HepG2 (cell line): Measurements from ENCODE around the gene BTBD19. TPM values are rescaled to one million over a fixed set of nuclear protein-coding genes. Genes with fewer than 3 reads are reported as not detected.

Experiments
- CBFB ChIP-seq: sonication (generic); formaldehyde crosslinking; IDR thresholded peaks from 2 replicates; pipeline ENCODE4 v1.4.0; 2020; ENCODE audit warnings: missing genetic modification reagents
- DMAP1 ChIP-seq: IDR thresholded peaks from 2 replicates; pipeline ENCODE4 v1.6.1; 2016
- ESRRA ChIP-seq: sonication (generic); formaldehyde crosslinking; IDR thresholded peaks from 2 replicates; pipeline ENCODE4 v1.5.1; 2020; ENCODE audit warnings: mild to moderate bottlenecking, low read depth, missing genetic modification reagents
- FOSL2 ChIP-seq: sonication (generic); formaldehyde crosslinking; IDR thresholded peaks from 2 replicates; pipeline ENCODE4 v1.4.0; 2020; ENCODE audit warnings: missing genetic modification reagents
- GATAD2A ChIP-seq: IDR thresholded peaks from 2 replicates; pipeline ENCODE4 v1.6.1; 2016
- ISL2 ChIP-seq: sonication (generic); formaldehyde crosslinking; IDR thresholded peaks from 2 replicates; pipeline ENCODE4 v1.5.0; 2020; ENCODE audit warnings: missing genetic modification reagents
- KLF15 ChIP-seq: sonication (generic); formaldehyde crosslinking; IDR thresholded peaks from 2 replicates; pipeline ENCODE4 v1.8.1; 2023; ENCODE audit warnings: borderline replicate concordance, mild to moderate bottlenecking, inconsistent platforms, missing genetic modification reagents, mixed read lengths
- SATB2 ChIP-seq: sonication (generic); formaldehyde crosslinking; IDR thresholded peaks from 2 replicates; pipeline ENCODE4 v1.5.0; 2020; ENCODE audit warnings: missing genetic modification reagents
- TBP ChIP-seq: sonication (generic); formaldehyde crosslinking; IDR thresholded peaks from 2 replicates; pipeline ENCODE4 v1.5.0; 2020; ENCODE audit warnings: missing genetic modification reagents
- TBX3 ChIP-seq: fragments of 450-650 bp; IDR thresholded peaks from 2 replicates; pipeline ENCODE4 v1.6.1; 2017; ENCODE audit warnings: antibody characterized with exemption, mild to moderate bottlenecking, inconsistent platforms, borderline replicate concordance
- ZFP41 ChIP-seq: sonication (generic); formaldehyde crosslinking; IDR thresholded peaks from 2 replicates; pipeline ENCODE4 v1.4.0; 2020; ENCODE audit warnings: mild to moderate bottlenecking, missing genetic modification reagents, borderline replicate concordance
- ZNF12 ChIP-seq: sonication (generic); formaldehyde crosslinking; IDR thresholded peaks from 2 replicates; pipeline ENCODE4 v1.5.0; 2020; ENCODE audit warnings: missing genetic modification reagents
- ZNF839 ChIP-seq: sonication (generic); formaldehyde crosslinking; IDR thresholded peaks from 2 replicates; pipeline ENCODE4 v1.4.0; 2020; ENCODE audit warnings: missing genetic modification reagents, mild to moderate bottlenecking, borderline replicate concordance
- ZNF891 ChIP-seq: sonication (generic); formaldehyde crosslinking; IDR thresholded peaks from 2 replicates; pipeline ENCODE4 v1.5.0; 2020; ENCODE audit warnings: mild to moderate bottlenecking, missing genetic modification reagents
- ZSCAN21 ChIP-seq: sonication (generic); formaldehyde crosslinking; IDR thresholded peaks from 2 replicates; pipeline ENCODE4 v1.8.0; 2022; ENCODE audit warnings: mild to moderate bottlenecking, missing genetic modification reagents, moderate library complexity, borderline replicate concordance
- ZSCAN25 ChIP-seq: sonication (generic); formaldehyde crosslinking; IDR thresholded peaks from 2 replicates; pipeline ENCODE4 v1.8.0; 2022; ENCODE audit warnings: mild to moderate bottlenecking, missing genetic modification reagents
- polyA plus RNA-seq, 8 experiments: library from polyadenylated mRNA; depleted of rRNA in 3 of 8; stranded (reverse) in 7 of 8; unstranded in 1 of 8; fragments of >200 nt; fragmentation: Illumina TruSeq in 4 of 8; extraction: Trizol in 4 of 8; gene quantifications; 2 replicates each; pipeline versions ENCODE4 v1.2.1 to v1.2.3, GENCODE V29; 2011 to 2016; ENCODE audit warnings: low read depth in 4 of 8, missing spikeins in 1 of 8, mixed read lengths in 1 of 8; ENCODE audit not compliant: insufficient read depth in 1 of 8
- total RNA-seq, 5 experiments: library from RNA; depleted of rRNA; stranded (reverse); fragments of >200 nt; fragmentation: Illumina TruSeq; extraction: Trizol; gene quantifications; 2 replicates each; pipeline ENCODE4 v1.2.3, GENCODE V29; 2016; ENCODE audit warnings: low read depth in 1 of 5
- TF ChIP-seq, protein P1 (sequence below): IDR thresholded peaks from 2 replicates; pipeline ENCODE4 v1.6.1; 2018; ENCODE audit warnings: missing genetic modification reagents
- TF ChIP-seq, protein P2 (sequence below): sonication (generic); formaldehyde crosslinking; IDR thresholded peaks from 2 replicates; pipeline ENCODE4 v1.8.0; 2022; ENCODE audit warnings: mild to moderate bottlenecking, missing genetic modification reagents, moderate library complexity
- TF ChIP-seq, protein P3 (sequence below): sonication (generic); formaldehyde crosslinking; IDR thresholded peaks from 2 replicates; pipeline ENCODE4 v1.8.1; 2023; ENCODE audit warnings: missing genetic modification reagents, mild to moderate bottlenecking, borderline replicate concordance
- TF ChIP-seq, protein P4 (sequence below): sonication (generic); formaldehyde crosslinking; IDR thresholded peaks from 2 replicates; pipeline ENCODE4 v1.4.0; 2020; ENCODE audit warnings: mild to moderate bottlenecking, missing genetic modification reagents
- TF ChIP-seq, protein P5 (sequence below): sonication (generic); formaldehyde crosslinking; IDR thresholded peaks from 2 replicates; pipeline ENCODE4 v1.4.0; 2020; ENCODE audit warnings: mild to moderate bottlenecking, low read depth, missing genetic modification reagents

The BTBD19 gene
- total and polyA plus RNA-seq, 2 of the 13 experiments (the other 11 are each of a cell fraction or from before 2014, with no cell fraction given): 2.7 to 6.7 TPM

DNA sequence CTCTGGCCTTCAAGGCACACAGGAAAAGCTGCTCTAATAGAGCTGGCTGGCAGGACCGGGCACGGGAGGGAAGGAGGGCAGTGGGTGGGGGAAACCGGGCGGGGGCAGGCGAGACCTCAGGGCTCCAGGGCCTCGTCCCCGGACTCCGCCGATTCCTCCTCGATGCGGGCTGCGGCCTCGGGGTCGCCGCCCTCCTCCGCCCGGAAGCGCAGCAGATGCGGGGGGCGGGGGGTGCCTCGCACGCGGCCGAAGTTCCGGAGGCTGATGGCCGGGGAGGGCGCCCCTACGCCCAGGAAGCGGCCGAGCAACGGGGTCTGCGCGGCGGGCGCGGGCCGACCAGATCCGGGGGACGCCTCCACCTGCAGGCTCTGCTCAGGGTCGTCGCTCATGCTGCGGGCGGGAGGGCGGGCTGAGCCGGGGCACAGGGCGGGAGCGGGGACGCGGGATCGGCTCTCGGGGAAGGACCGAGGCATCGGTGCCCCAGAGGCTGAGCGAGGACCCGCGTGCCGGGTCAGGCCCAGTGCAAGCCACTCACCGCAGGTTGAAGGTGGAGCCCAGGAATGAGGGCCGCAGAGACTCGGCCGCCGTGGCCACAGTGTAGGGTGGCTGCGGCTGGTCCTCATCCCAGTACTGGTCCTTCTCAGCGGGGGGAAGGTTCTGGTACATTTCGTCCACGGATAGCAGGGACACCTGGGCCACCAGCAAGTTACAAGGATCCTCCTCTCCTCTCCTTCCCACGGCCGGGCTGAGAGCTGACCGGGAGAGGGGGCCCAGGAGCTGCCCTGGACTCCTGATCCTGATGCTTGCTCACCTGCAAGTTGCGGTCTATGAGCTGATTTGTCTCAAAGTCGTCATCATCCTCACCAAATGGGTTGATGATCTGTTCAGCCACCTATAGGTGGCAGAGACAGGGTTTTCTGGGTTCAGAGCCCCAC is 24.0 kb upstream of the BTBD19 start (continued):
- TF ChIP-seq, protein P1, sequence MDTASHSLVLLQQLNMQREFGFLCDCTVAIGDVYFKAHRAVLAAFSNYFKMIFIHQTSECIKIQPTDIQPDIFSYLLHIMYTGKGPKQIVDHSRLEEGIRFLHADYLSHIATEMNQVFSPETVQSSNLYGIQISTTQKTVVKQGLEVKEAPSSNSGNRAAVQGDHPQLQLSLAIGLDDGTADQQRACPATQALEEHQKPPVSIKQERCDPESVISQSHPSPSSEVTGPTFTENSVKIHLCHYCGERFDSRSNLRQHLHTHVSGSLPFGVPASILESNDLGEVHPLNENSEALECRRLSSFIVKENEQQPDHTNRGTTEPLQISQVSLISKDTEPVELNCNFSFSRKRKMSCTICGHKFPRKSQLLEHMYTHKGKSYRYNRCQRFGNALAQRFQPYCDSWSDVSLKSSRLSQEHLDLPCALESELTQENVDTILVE (CRISPR knock-in tag): peak; percentile 17; the same call in 1 of the 2 replicates
- 0 out of 2 replicates have a peak, but pooled peaks have one; percentile 11 for TF ChIP-seq ISL2 (CRISPR knock-in tag)
- no peak for TF ChIP-seq ZNF839 (CRISPR knock-in tag)
- TF ChIP-seq, protein P2, sequence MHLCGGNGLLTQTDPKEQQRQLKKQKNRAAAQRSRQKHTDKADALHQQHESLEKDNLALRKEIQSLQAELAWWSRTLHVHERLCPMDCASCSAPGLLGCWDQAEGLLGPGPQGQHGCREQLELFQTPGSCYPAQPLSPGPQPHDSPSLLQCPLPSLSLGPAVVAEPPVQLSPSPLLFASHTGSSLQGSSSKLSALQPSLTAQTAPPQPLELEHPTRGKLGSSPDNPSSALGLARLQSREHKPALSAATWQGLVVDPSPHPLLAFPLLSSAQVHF (CRISPR knock-in tag): 0 out of 2 replicates have a peak, but pooled peaks have one; percentile 48
- TF ChIP-seq ZFP41: no peak
- TF ChIP-seq, protein P3, sequence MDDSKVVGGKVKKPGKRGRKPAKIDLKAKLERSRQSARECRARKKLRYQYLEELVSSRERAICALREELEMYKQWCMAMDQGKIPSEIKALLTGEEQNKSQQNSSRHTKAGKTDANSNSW (CRISPR knock-in tag): 0 out of 2 replicates have a peak, but pooled peaks have one; percentile 74
- TF ChIP-seq, protein P4, sequence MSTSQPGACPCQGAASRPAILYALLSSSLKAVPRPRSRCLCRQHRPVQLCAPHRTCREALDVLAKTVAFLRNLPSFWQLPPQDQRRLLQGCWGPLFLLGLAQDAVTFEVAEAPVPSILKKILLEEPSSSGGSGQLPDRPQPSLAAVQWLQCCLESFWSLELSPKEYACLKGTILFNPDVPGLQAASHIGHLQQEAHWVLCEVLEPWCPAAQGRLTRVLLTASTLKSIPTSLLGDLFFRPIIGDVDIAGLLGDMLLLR (CRISPR knock-in tag): 0 out of 2 replicates have a peak, but pooled peaks have one; percentile 67
- peak; percentile 70; the same call in 1 of the 2 replicates for TF ChIP-seq ZSCAN21
- TF ChIP-seq TBP (CRISPR knock-in tag): no peak
- TF ChIP-seq ESRRA (CRISPR knock-in tag): no peak; the same call in 1 of the 2 replicates
- peak; percentile 77 for TF ChIP-seq DMAP1
- no peak for TF ChIP-seq KLF15 (CRISPR knock-in tag)
- TF ChIP-seq GATAD2A: peak; percentile 45; the same call in 1 of the 2 replicates
- peak; percentile 30; the same call in 1 of the 2 replicates for TF ChIP-seq CBFB
- peak; percentile 34; the same call in 1 of the 2 replicates for TF ChIP-seq ZSCAN25 (CRISPR knock-in tag)
- 0 out of 2 replicates have a peak, but pooled peaks have one; percentile 44 for TF ChIP-seq ZNF891 (CRISPR knock-in tag)
- no peak for TF ChIP-seq SATB2 (CRISPR knock-in tag)
- no peak for TF ChIP-seq TBX3
- TF ChIP-seq FOSL2 (CRISPR knock-in tag): 0 out of 2 replicates have a peak, but pooled peaks have one; percentile 11
- TF ChIP-seq, protein P5, sequence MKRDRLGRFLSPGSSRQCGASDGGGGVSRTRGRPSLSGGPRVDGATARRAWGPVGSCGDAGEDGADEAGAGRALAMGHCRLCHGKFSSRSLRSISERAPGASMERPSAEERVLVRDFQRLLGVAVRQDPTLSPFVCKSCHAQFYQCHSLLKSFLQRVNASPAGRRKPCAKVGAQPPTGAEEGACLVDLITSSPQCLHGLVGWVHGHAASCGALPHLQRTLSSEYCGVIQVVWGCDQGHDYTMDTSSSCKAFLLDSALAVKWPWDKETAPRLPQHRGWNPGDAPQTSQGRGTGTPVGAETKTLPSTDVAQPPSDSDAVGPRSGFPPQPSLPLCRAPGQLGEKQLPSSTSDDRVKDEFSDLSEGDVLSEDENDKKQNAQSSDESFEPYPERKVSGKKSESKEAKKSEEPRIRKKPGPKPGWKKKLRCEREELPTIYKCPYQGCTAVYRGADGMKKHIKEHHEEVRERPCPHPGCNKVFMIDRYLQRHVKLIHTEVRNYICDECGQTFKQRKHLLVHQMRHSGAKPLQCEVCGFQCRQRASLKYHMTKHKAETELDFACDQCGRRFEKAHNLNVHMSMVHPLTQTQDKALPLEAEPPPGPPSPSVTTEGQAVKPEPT (CRISPR knock-in tag): no peak
- TF ChIP-seq ZNF12 (CRISPR knock-in tag): no peak
